SKM-1 treated with dmso at 0.1 percent for 144 hours (cell line): ENCODE results near the gene PSMD1.

Experiments used
- DNase-seq: peaks from one replicate; lab custom pipeline; 2025; ENCODE audit not compliant: unreplicated experiment; lab: John Stamatoyannopoulos, UW

Gene PSMD1

DNA sequence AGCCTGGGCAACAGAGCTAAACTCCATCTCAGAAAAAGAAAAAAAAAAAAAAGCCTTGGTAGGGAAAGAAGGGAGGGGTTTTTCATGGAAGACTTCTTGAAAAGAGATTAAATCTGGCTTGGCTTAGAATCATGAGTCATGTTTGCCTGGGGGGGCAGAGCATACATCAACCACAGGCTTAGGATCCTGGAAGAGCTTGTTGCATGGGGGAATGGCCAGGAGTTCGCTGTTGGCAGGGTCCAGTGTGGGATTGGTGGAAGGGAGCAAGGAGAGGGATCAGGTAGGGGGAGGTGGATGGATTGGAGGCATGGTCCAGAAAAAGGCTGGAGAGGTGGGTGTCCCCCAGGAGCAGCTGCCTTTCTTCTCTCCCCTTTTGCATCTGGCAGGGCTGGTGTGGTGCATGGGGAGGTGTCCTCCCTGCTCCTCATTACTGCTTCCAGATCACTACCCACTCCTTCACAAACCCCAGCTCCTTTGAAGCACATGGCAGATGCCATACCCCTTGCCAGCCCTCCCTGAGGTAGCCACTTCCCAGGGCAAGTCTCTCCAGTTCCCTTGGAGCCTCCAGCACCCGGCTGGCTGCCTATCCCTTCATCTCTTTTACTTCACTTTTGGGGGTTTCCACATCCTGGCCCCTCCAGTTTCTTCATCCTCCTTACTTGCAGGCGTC is 144.3 kb downstream of the PSMD1 start:
- DNase-seq = no peak

DNA sequence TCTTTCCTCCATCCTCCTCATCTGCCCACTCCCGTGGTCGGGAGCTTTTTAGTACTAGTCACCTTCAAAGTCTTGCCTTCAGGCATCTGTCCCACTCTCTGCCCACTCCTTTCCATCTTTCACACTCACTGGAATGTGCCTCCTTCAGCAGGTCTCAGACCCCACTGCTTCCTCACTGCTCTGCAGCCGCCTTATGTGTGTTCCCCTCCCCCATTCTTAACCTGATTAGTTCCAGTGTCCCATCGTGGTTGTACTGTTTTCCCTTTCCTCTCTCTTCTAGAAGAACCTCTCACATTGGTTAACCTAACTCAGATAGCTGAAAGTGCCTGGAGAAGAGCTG is 144.8 kb downstream of the PSMD1 start:
- no peak for DNase-seq

DNA sequence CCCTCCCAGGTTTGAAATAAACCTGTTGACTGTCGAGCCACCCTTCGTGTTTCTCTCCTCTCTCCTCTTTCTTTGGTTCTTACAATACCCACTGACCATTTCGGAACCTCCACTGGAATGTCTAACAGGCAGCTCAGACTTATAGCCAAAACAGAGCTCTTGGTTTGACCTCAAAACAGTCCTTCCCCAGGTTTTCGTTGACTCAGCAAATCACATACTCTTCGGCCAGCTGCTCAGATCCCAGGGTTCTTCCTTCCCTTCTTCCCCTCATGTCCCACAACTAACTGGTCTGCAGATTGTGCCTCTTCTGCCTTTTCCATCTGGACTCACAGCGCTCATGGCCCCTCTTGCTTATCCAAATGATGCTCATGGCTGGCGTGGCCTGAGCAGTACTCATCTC is 146.4 kb downstream of the PSMD1 start:
- DNase-seq = no peak

DNA sequence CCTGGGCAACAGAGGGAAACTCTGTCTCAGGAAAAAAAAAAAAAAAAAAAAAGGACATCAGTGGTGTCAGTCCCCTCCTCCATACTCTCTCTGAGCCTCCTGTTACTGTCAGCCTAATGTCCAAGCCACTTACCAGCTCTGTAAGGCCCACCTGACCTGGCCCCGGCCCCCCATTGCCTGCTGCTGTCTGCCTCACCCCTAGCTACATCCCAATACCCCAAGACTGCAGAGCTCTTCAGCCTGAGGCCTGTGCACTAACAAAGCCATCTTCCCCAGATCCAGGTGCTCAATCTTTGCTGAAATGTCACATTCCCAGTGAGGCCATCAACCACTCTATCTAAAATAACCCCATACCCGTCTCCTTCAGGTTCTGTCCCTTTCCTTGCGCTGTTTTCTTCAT is 147.5 kb downstream of the PSMD1 start:
- no peak for DNase-seq

DNA sequence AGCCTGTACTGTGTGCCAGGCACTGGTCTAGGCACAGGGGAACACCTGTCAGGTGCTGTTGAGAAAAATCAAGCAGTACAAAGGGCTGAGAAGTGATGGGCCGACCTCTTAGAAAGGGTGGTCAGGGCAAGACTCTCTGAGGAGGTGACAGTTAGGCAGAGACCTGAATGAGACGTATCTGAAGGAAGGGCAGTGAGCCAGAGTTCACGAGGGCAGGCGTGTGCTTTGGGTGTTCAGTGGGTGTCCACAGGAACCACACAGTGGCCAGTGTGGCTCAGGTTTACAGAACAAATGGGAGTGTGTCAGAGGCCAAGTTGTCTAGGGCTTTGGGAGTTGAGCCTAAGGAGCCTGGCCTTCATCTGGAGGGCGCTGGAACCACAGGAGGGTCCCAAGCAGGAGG is 147.9 kb downstream of the PSMD1 start:
- no peak for DNase-seq

DNA sequence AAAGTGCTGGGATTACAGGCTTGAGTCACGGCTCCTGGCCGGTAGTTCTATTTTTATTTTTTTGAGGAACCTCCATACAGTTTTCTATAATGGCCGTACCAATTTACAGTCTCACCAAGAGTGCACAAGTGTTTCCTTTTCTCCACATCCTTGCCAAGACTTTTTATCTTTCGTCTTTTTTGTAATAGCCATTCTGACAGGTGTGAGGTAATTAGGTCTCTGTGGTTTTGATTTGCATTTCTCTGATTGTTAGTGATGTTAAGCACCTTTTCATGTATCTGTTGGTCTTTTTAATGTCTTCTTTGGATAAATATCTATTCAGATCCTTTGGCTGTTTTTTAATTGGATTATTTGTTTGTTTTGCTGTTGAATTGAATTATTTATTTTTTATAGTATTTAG is 151.1 kb downstream of the PSMD1 start:
- DNase-seq = no peak

DNA sequence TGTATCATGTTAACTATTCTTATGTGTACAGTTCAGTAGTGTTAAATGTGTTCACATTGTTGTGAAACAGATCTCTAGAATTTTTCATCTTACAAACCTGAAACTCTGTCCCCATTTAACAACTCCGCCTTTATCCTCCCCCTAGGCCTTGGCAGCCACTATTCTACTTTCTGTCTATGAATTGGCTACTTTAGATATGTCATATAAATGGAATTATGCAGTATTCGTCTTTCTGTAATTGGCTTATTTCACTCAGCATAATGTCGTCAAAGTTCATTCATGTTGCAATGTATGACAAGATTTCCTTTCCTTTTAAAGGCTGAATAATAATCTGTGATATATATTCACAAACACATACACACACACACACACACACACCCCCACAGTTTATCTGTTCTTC is 154.1 kb downstream of the PSMD1 start:
- DNase-seq = no peak

DNA sequence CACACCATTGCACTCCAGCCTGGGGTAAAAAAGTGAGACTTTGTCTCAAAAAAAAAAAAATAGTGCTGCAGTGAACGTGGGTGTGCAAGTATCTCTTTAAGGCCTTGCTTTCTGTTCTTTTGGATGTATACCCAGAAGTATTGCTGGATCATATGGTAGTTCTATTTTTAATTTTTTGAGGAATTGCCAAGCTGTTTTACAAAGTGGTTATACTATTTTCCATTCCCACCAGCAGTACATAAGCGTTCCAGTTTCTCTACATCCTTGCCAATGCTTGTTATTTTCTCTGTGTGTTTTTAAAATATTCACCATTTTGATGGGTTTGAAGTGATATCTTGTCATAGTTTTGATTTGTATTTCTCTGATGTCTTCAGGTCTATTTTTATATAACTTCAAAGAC is 154.8 kb downstream of the PSMD1 start:
- no peak for DNase-seq

DNA sequence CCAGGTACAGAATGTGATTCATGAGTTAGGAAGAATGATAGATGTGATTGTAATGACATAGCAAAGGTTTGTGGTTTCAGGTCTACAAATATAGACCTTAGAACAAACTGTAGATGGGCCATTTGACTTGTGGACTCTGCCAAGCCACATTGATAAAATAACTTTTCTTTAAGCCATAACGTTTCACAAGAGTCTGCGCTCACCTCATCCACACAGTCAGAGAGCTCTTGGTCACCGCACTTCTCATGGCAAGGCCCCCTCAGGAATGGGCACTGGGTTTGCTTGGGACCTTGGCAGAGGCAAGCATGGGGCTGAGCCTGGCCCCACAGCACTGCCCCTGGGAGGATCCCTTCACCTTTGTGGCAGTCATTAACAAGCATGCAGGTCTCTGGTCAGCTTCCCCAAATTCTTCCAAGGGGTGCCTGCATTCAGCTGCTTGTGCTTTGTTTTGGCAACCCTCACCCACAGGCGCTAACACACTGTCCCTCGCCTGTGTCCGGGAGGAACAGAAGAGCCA is 155.7 kb downstream of the PSMD1 start:
- DNase-seq = no peak

- no peak for DNase-seq
Observed at GRCh38 chr2:231213931-231214642, 157.4 kb downstream of the PSMD1 start.

GRCh38 chr2:231218366-231218765 is 161.7 kb downstream of the PSMD1 start:
- no peak for DNase-seq

GRCh38 chr2:231219289-231219688 is 162.6 kb downstream of the PSMD1 start:
- DNase-seq = no peak

- no peak for DNase-seq
Observed at GRCh38 chr2:231221761-231222160, 165.1 kb downstream of the PSMD1 start.
